Subcutaneous adipose tissue (tissue), 4 donors: ENCODE results near the gene GP1BA. TPM values are rescaled to one million over a fixed set of nuclear protein-coding genes. Genes with fewer than 3 reads are reported as not detected.

ENCODE experiments used
- CTCF ChIP-seq: fragments of 450-650 bp; IDR thresholded peaks from one replicate; pipeline ENCODE4 v1.5.1; 2016; ENCODE audit warnings: low read depth, mild to moderate bottlenecking, control low read depth, antibody characterized with exemption, moderate library complexity
- total RNA-seq, 4 donors: library from RNA; depleted of rRNA; stranded (reverse); fragments of >200 nt; gene quantifications; one replicate each; pipeline ENCODE4 v1.1.0, GENCODE V29; 2016

GP1BA gene
- total RNA-seq, 4 donors from 2014 or later: not detected

- TF ChIP-seq CTCF: no peak
Observed at GRCh38 chr17:4936436-4936835, 4.4 kb downstream of the GP1BA start.

- TF ChIP-seq CTCF: no peak
Observed at GRCh38 chr17:4937553-4937952, 5.5 kb downstream of the GP1BA start.

- no peak for TF ChIP-seq CTCF
Observed at GRCh38 chr17:4938069-4938491, 6.0 kb downstream of the GP1BA start.

- no peak for TF ChIP-seq CTCF
Observed at GRCh38 chr17:4938688-4939545, 6.8 kb downstream of the GP1BA start.

- no peak for TF ChIP-seq CTCF
Observed at GRCh38 chr17:4939546-4939795, 7.4 kb downstream of the GP1BA start.

- TF ChIP-seq CTCF: no peak
Observed at GRCh38 chr17:4939796-4940554, 7.9 kb downstream of the GP1BA start, which contains the start of the genes RNF167 and SLC25A11. Gene RNF167 (plus strand): TSS chr17:4940268. CDS start chr17:4940910, 642 bp downstream. Gene SLC25A11 (minus strand): TSS chr17:4940046. CDS start chr17:4939910, 136 bp downstream.

GRCh38 chr17:4940555-4941318 is 8.7 kb downstream of the GP1BA start:
- no peak for TF ChIP-seq CTCF
